Mesenteric fat pad (tissue), 1 donor: ENCODE data around the gene LAMB3. TPM values are rescaled to one million over a fixed set of nuclear protein-coding genes. Genes with fewer than 3 reads are reported as not detected.

Experiments used
- DNase-seq: peaks from one replicate; pipeline ENCODE4 v3.0.0-alpha.2; 2020; ENCODE audit warnings: low spot score
- total RNA-seq: library from RNA; stranded (reverse); fragmentation: NEBNext Ultra II Directional; extraction: Animal tissue kit (Norgen Biotek cat#: 25700); gene quantifications from one replicate; pipeline ENCODE4 v1.2.1, GENCODE V29; 2021
- donor health status: DM: yes; HTN: yes; CAD: no.

LAMB3 gene
- total RNA-seq, 1 donor from 2014 or later = 35.6 TPM

DNA sequence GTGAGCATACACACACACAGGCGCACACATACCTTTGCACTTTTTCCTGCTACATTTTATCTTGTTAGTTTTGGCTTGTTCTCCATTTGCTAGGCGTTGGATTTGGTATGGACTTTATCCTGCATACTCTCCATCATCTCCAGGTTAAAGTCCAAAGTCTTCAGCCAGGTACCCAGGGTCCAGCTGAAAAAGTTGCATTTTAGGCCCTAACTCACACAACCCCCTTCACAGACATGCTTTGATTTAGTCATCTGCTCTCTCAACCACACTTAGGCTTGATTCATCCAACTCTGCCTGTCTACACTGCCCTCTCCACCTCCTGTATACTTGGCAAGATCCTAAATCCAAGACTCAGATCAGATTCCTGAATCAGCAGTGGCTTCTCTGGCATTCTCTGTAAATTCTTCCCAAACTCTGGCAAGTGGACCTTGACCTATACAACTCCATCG is 10.7 kb upstream of the LAMB3 start:
- DNase-seq = no peak

DNA sequence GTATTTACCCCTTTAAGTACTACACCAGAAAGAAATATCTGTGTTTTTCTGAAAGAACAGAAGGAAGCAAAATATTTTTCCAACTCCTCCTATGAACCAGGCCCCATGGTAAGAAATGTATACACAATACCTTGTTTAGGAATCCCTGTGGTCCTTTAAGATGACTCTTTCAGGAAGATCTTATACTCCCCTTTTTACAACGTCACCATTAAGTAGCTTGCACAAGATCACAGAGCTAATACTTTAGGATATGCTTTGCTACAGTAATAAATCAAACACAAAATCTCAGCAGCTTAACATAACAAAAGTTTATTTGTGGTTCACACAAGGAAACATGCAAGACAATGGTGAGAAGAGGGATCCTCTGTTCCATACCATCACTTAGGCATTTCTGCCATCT is 8.8 kb upstream of the LAMB3 start:
- DNase-seq = no peak

DNA sequence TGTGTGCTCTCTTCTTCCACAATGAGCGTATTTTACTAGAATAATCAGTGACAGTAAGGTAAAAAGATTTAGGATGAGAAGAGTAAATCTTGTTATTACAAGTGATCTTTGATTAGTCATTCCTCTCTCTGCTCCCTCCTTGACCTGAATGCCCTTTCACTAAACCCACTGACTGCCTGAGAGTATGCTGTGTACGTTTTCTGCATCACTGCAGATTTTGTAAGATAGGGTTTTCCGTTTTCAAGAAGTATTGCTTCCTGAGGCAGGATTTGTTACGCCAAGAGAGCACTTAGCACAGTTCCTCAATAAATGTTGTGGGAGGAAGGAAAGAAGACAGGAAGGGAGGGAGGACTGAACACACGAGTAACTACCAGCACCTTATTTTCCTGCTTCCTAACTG is 7.7 kb upstream of the LAMB3 start:
- no peak for DNase-seq

DNA sequence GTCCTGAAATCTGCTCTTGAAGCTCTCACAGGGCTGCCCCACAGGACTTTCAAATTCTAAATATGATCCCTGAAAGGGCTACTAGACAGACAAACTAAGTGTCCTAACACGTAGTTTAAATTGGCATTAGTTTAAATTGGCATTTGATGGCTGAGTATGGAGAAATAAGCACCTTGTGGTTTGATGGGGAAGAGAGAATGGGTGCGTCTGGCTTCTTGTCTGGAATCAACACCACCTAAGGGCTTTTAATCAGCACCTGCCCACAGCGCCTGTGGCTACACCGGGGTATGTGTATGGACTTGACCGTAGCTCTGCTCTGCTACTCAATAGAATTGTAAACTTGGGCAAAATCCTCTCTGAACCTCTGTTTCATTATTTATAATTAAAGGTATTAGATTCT is 5.7 kb upstream of the LAMB3 start:
- DNase-seq = no peak

DNA sequence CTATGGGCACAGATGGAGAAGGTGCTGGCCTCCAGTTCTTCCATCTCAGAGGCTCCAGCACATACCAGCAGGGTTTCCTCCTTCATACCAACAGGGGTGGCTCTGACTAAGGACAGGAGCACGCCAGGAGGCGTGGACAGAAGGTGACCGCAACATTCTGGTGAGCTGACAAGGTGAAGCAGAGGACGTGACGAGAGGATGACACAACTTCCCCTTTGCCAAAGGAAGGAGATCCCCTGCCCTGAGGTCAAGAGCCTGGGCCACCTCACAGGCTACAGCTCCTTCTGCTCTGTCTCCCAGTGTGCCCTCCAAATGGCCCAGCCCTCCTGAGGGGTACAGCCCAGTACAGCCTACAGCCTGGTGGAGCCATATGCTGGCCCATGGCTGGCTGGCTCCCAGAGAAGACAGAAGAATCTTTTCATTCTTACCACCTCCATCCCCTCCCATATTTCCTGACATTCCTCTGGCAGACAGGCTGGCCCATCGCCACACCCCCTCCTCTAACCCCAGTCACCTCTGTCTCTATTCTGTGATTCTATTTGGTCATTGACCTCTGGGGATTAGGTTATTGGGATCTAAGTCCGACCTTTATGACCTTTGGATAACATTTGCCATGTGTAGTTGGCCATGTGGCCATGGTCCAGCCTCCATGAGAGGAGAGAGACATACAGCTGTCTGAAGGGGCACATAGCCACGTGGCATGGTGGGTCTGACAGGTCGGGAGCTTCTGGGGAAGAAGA is 5.1 kb upstream of the LAMB3 start:
- no peak for DNase-seq

DNA sequence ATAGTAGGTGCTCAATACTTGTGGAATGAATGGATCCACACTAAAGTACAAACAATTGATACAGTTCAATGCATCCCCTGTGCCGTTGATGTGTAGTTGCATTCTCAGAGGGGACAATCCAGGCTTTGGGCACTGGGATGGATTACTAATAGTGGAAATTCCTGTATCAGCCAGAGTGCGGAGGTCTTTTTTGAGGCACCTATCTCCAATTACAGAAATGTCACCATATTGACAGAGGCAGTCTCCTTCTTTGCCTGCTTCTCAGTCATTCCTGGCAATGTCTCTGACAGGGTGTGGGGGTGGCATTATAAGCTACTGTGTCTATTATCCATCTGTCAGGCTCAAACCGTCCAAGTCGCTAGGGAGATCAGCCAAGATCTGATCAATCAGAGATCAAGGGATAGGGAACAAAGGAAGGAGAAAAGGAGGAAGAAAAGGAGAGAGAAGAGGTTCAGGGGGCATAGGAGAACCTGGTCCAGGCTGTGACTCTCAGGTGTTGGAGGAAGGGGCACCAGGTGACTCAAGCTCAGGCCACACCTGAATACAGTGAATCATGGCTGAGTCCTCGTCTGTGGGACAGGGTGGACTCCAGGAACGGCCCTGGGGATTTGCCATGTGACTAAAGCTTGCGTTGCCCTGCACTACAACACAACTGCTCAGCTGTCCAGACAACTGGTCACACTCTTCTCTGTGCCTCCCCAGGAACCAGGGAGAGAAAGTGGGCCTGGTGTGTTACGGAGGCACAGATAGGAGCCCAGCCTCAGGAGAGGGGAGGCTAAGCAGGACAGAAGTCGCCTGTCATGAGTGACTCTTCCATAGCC is 3.4 kb upstream of the LAMB3 start:
- DNase-seq = no peak

DNA sequence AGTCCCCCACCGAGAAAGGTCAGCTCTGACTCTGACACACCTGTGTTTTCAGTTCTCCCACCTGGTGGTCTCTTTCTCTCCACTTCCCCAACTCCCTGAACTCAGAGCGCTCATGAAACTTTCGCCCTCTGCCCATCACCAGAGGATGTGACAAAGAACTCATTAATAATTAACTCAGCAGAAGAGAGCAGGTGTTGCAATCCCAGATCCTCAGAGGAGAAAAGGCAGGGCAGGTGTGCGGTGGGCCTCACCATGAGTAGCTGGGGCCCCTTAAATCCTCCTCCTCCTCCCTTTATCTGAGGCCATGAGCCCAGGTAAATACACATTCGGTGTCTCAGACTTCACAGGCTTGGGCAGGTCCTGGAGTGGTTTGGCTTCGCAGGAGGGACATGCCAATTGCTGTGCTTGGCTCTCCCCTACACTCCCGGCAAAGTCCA is 1.7 kb upstream of the LAMB3 start:
- no peak for DNase-seq

DNA sequence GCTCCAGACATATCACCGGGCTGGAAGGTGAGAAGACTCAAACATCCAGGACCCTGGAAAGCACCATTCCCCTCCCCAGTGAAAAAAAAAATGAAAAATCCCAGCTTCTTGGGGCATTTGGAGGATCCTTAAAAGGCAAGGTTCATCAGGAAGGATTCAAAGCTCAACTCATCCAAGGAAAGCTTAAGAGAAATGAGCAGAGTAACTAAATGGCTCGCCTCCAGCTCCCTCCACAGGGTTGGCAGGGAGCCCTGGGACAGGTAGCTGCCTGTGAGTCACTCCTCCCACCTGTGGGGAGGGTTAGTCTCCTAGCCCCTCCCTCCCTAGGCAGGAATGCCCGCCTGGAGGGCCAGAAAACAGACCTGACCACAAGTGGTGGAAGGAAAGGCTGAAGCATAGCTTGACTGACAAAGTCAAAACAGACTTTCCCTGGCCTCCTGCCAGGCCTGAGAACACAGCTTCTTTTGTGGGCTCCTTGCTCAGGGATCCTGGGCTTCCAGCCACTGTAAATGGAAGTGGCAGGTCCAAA is 712 bp upstream of the LAMB3 start:
- DNase-seq = no peak

DNA sequence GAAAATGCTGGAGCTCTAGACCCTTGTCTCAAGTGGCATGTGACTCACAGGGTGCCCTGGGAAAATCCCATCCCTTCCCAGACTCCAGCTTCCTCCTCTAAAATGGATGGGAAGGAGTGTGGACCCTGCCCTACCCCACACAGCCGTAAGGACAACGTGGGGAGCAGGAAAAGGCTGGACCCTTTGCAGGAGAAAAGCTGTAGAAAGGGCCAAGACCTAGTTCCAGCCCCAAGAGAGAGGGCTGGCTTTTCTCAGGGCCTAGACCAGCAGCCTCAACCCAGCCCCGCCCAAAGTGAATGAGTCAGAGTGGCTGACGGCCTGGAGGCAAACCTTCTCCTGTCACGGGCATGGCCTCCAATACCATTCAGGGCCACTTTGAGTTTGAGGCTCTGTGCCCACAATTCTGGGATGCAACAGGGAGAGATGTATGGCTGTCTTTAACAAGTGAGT is 1.1 kb downstream of the LAMB3 start:
- no peak for DNase-seq

DNA sequence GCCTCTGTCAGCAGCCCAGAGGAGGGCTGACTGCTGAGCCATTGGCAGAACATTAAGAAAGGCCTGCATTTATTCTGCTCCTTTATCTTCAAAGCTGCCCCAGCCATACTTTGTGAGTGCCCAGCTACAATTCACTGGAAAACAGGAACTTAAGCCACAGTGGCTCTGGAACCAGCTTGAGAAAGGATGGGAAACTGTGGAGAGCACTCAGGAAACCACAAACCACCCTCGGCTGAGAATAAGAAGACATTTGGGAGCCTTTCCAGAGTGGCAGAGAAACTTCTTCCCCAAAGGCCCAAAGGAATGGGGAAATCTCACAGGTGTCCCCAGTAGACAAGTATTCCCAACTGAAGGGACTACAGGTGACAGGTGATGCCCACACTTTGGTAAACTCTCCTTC is 1.8 kb downstream of the LAMB3 start:
- no peak for DNase-seq

DNA sequence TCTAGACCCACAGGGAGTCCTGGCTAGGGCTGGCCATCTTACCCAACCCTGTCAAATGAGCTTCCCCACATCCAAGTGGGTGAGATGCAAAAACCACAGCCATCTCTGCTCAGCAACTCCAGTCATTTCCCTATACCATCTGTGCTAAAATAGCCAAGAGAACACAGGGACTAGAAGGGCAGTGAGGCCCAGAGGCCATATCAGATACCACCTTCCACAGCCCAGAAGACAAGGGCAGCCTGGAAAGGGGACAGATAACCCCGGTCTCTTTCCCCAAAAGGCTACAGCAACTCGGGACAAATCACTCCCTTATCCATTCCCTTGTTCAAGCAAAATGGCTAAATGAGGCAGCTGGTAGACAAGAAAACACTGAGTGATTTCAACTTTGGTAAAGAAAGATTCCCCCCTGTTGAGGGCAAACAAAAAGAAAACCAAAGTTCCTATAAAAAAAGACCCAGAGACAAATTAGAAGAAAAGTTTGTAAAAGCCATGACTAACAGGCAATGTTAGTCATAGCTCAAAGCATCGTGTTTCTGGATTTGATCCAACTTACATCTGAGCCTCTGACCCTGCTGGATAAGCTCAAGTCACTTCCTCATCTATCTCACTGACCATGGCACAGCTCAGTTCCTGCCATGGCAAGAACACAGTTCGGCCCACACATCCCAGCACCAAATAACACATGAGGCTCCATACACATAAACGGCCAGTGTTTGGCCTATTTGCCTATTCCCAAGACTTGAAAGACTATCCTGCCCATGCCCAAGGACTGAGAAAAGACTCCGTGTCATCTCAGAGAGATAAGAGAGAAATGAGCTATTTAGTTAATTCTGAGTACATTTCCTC is 3.1 kb downstream of the LAMB3 start:
- no peak for DNase-seq

DNA sequence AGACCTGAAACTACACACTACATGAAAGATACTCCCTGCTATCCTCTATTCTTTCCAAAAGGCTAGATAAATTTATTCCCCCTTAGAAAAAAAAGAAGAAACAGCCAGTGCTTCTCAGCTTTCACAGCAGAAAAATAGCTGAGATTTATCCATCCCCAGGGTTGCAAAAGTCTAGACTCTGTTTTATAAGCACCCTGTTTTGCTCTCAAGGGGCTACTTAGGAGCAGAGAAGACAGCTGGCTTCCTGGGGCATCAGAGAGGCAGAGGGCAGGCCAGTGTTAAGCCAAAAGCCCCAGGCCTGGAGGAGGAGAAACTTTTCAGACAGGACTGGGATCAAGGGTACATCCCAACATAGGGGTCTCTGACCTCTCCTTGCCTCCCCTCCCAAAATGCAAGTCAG is 3.9 kb downstream of the LAMB3 start:
- no peak for DNase-seq

DNA sequence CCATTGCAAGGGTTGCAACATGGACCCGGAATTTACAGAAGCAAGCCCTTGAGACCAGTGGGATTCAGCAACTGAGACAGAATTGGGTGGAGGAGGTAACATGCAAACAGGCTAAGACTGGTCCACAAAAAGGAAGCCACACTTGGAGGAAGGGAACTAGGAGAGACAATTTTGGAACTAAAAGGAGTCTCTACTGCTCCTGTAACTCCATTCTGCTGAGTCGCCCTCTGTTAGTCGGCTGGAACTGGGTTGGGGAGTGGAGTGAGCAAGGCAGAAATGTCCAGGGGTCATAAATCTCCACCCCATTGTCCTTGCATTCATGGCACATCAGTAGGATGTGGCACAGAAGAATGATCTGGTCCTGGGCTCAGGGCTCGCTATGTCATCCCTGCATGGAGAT is 5.1 kb downstream of the LAMB3 start:
- DNase-seq = no peak

DNA sequence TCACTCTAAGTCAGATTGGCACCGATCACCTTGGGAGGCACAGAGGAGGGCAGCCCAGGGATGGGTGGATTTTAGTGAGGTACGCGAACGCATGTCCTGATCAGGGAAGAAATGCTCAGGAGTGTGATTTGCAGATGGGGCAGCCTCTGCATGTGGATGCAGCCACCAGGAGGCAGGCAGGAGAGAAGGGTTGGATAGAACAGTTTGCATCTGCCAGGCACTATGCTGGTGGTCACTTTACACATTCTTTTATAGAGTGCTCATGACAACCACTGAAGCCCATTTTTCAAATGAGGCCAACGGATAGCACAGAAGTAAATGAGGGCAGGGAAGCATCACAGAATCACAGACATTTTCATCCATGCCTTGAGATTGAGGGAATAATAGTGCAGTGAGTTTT is 5.7 kb downstream of the LAMB3 start:
- no peak for DNase-seq

DNA sequence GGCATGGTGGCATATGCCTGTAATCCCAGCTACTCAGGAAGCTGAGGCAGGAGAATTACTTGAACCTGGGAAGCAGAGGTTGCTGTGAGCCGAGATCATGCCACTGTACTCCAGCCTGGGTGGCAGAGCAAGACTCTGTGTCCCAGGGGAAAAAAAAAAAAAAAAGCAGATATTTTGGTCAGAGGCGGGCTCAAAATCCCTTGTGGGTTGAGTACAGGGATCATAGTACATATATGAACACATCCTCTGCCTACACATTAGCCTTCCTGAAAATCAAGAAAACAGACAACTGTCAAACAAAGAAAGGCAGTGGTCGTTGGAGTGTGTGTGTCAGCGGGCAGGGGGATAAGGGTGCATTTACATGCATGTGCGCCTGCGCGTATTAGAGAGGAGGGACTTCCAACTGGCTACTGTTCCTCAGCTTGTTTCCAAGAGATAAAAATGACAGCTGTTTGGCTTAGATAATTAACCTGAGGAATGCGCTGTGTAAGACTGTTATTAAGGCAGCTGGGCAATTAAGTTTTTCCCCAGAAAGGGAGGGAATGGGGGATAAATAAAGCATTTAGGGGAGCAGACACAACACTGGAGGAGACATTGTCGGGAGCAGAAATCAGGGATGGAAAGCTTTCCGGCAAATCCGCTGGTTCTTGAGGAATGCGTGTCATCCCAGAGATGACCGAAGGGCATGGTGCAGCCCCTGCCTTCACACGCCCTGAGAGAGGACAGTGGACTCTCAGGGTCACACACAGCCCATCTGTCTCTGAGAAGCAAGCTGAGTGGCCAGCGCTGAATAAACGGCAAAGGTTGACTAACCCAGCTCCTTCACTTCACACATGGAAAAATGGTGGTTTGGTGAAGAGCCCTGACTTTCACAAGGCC is 6.4 kb downstream of the LAMB3 start:
- DNase-seq = no peak

DNA sequence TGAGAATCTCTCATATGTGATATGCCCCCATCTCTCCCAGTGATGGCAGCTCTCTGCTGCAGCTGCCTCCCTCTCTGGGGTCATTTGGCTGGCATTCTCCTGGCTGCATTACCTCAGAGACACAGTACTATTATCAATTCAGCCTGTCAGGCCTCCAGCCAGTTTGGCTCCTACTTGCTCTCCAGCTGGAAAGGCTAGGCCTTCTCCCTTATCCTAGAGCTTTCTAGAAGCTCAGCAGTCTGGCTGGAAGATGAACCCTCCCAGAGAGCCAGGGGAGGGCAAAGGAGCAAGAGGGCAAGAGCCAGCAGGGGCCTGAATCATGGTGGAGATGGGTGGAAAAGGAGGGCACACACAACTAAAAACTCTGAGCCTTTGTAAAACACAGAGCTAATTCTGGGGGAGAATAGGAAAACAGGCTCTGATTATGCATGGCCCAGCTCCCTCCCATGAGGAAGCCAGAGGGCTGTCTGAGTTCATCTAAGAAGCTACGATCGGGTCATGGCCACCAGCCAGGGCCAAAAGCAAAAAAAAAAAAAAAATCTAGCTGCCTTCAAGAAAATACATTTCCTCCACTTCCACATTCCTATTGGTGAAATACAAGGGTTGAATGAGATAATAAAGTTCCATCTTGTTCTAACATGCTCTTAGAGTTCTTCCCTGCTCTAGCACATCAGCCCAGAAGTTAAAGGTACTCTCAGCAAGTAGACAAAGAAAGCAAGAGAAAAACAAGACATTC is 8.8 kb downstream of the LAMB3 start:
- DNase-seq = no peak

DNA sequence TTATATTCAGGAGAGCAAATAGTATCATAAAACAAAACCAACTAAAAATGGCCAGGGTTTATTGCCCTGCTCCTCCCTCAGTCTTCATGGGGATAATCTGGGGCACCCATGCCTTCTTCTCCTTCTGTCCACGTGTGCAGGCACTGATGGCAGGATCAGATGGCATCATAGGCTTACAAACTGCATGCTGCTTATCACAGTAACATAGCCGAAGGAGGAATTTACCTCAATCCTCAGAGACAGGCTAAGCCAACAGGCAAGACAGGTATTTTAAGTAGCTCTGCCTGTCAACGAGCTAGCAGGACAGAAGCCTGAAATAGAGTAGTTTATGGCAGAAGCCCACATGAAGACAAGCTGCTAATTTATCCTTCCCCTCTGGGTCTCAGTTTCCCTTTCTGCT is 9.4 kb downstream of the LAMB3 start:
- no peak for DNase-seq

DNA sequence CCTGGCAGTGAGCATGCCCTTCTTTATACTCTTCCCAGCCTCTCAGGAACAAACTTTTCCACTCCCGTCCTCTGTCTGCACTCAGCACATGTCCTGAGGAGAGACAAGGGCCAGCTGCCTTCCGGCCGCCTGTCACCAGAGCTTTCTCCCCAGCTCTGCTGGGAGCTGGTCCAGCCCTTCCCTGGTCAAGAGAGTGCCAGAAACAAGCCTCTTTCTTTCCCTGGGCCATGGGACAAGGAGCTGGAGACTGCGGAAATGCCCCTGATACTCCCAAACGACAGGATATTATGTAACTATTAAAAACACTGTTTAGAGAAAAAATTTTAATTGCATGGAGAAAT is 10.4 kb downstream of the LAMB3 start:
- DNase-seq = peak; percentile 88

DNA sequence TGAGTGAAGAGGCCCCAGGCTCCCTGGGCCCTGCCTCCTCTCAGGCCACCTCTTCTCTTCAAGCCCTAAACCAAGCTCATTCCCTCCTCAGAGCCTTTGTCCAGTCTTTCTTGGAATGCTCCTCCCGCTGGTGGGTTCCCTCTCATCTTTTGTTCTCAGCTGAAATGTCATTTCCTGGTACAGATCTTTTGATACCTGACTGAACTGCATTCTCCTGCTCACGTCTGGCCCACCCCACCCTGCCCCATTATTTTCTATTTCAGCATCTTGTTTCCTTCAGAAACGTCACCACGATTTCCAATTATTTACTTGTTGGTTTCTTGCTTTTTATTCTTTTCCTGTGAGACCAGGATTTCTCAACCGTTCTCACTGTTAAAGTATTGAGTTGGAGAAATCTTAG is 16.4 kb downstream of the LAMB3 start:
- no peak for DNase-seq
